A549 (cell line): ENCODE results near the gene PRG3. TPM values are rescaled to one million over a fixed set of nuclear protein-coding genes. Genes with fewer than 3 reads are reported as not detected.

ENCODE experiments used
- ATAC-seq, 2 experiments: fragments of 200-7000 bp in 1 of 2; fragments of >200 bp in 1 of 2; cut with Nextera tagmentation in 1 of 2; cut with Tn5 transposase in 1 of 2; 3 replicates each; pipeline versions ENCODE4 v1.8.0 to v1.9.1; 2018 to 2020; ENCODE audit warnings: mild to moderate bottlenecking in 1 of 2, moderate library complexity in 1 of 2
- CTCF ChIA-PET: fragments of 300-600 bp; sonication (Branson Sonifier 250); formaldehyde crosslinking; extraction: SDS; loops from one replicate; lab custom pipeline; 2021; ENCODE audit warnings: antibody characterized with exemption, inconsistent platforms; lab: Yijun Ruan, JAX
- POLR2A ChIA-PET: fragments of 350-600 bp; formaldehyde crosslinking; extraction: SDS; loops from one replicate; lab custom pipeline; 2021; ENCODE audit warnings: antibody characterized with exemption, inconsistent platforms; lab: Yijun Ruan, JAX
- DNase-seq, 2 experiments: peaks; one replicate each; pipeline versions ENCODE4 v3.0.0 to v3.0.0-alpha.2; 2011 to 2016; ENCODE audit warnings: low read depth in 1 of 2, low spot score in 1 of 2
- FAIRE-seq: peaks from 2 replicates; lab custom pipeline; 2011; peaks lifted over from hg19 to GRCh38; lab: Jason Lieb, UNC
- H3K27ac ChIP-seq, 2 experiments: fragments of >200 bp; sonication (Bioruptor Twin); formaldehyde crosslinking; 3 replicates each; pipeline ENCODE4 v1.5.1; 2016 to 2017
- H3K4me1 ChIP-seq: fragments of >200 bp; sonication (Bioruptor Twin); formaldehyde crosslinking; 3 replicates; pipeline ENCODE4 v1.6.1; 2016
- H3K4me2 ChIP-seq: fragments of >200 bp; sonication (Bioruptor Twin); formaldehyde crosslinking; 3 replicates; pipeline ENCODE4 v1.6.1; 2016
- H3K4me3 ChIP-seq: fragments of >200 bp; sonication (Bioruptor Twin); formaldehyde crosslinking; 3 replicates; pipeline ENCODE4 v1.5.1; 2016
- H3K9me3 ChIP-seq: fragments of >200 bp; sonication (Bioruptor Twin); formaldehyde crosslinking; 3 replicates; pipeline ENCODE4 v1.6.1; 2016
- BHLHE40 ChIP-seq: IDR thresholded peaks from 2 replicates; pipeline ENCODE4 v1.6.1; 2012; ENCODE audit warnings: low read depth, low read length, inconsistent platforms
- CBX8 ChIP-seq: fragments of 200-600 bp; sonication (generic); IDR thresholded peaks from 2 replicates; pipeline ENCODE4 v1.6.1; 2016
- CTCF ChIP-seq: fragments of >200 bp; sonication (Bioruptor Twin); formaldehyde crosslinking; IDR thresholded peaks from 3 replicates; pipeline ENCODE4 v1.5.1; 2016
- EHF ChIP-seq: fragments of 250-450 bp; sonication (Bioruptor Pico); IDR thresholded peaks from 2 replicates; pipeline ENCODE4 v1.5.0; 2020; ENCODE audit warnings: mild to moderate bottlenecking
- EP300 ChIP-seq, 2 experiments: fragments of >200 bp; sonication (Bioruptor Twin); formaldehyde crosslinking; IDR thresholded peaks; 2 replicates in 1 of 2; 3 replicates in 1 of 2; pipeline ENCODE4 v1.6.1; 2016 to 2017
- HEYL ChIP-seq: fragments of 250-450 bp; sonication (Bioruptor Pico); IDR thresholded peaks from 2 replicates; pipeline ENCODE4 v1.8.0; 2021; ENCODE audit warnings: mild to moderate bottlenecking, moderate library complexity
- JUN ChIP-seq, 2 experiments: fragments of >200 bp; sonication (Bioruptor Twin); formaldehyde crosslinking; IDR thresholded peaks; 2 replicates in 1 of 2; 3 replicates in 1 of 2; pipeline ENCODE4 v1.6.1; 2016 to 2017
- NPAS2 ChIP-seq: fragments of 250-450 bp; sonication (Bioruptor Pico); IDR thresholded peaks from 2 replicates; pipeline ENCODE4 v1.8.0; 2022; ENCODE audit warnings: mild to moderate bottlenecking, moderate library complexity, borderline replicate concordance
- POLR2A ChIP-seq: IDR thresholded peaks from 2 replicates; pipeline ENCODE4 v1.6.1; 2012; ENCODE audit warnings: mild to moderate bottlenecking, low read length
- POLR2AphosphoS2 ChIP-seq: conservative IDR thresholded peaks from 2 replicates; pipeline ENCODE4 v1.6.1; 2012; ENCODE audit warnings: low read length, improper control_type of control experiment, inconsistent platforms
- RAD21 ChIP-seq, 2 experiments: fragments of >200 bp in 1 of 2; sonication (Bioruptor Twin) in 1 of 2; formaldehyde crosslinking in 1 of 2; IDR thresholded peaks in 1 of 2; conservative IDR thresholded peaks in 1 of 2; 2 replicates in 1 of 2; 3 replicates in 1 of 2; pipeline ENCODE4 v1.6.1; 2012 to 2018; ENCODE audit warnings: inconsistent platforms in 1 of 2
- RCOR1 ChIP-seq: fragments of 150-350 bp; IDR thresholded peaks from 2 replicates; pipeline ENCODE4 v1.6.1; 2014; ENCODE audit warnings: antibody characterized with exemption, low read length, low read depth
- REST ChIP-seq: fragments of 200-600 bp; sonication (generic); IDR thresholded peaks from 2 replicates; pipeline ENCODE4 v1.6.1; 2016; ENCODE audit warnings: antibody characterized with exemption, mild to moderate bottlenecking, moderate library complexity
- RNF2 ChIP-seq: fragments of 200-600 bp; sonication (generic); IDR thresholded peaks from 2 replicates; pipeline ENCODE4 v1.6.1; 2016; ENCODE audit warnings: low read depth, mild to moderate bottlenecking, antibody characterized with exemption, moderate library complexity, borderline replicate concordance
- ZC3H11A ChIP-seq: fragments of 450-650 bp; IDR thresholded peaks from 2 replicates; pipeline ENCODE4 v1.6.1; 2014; ENCODE audit warnings: antibody characterized with exemption, mild to moderate bottlenecking
- ZFP36 ChIP-seq: fragments of 450-650 bp; IDR thresholded peaks from 2 replicates; pipeline ENCODE4 v1.6.1; 2014; ENCODE audit warnings: borderline replicate concordance; ENCODE audit not compliant: partially characterized antibody
- ZNF302 ChIP-seq: fragments of 250-450 bp; sonication (Bioruptor Pico); IDR thresholded peaks from 2 replicates; pipeline ENCODE4 v1.9.0; 2021; ENCODE audit warnings: inconsistent platforms, mild to moderate bottlenecking, moderate library complexity
- ZSCAN20 ChIP-seq: fragments of 250-450 bp; sonication (Bioruptor Pico); IDR thresholded peaks from 2 replicates; pipeline ENCODE4 v1.8.0; 2022; ENCODE audit warnings: mild to moderate bottlenecking, moderate library complexity
- WGBS: methylation state at CpG from one replicate; pipeline ENCODE4 v1.1.6; 2017; ENCODE audit errors: missing lambda C conversion rate; 5-methylcytosine and 5-hydroxymethylcytosine counted together
- polyA plus RNA-seq, 4 experiments: library from polyadenylated mRNA; depleted of rRNA in 3 of 4; stranded (reverse); fragments of >200 nt; fragmentation: RNase III in 1 of 4; extraction: RNeasy Plus Mini Kit Qiagen cat#74134 plus additional on column Dnase treatment in 1 of 4; gene quantifications; 2 replicates in 3 of 4; 3 replicates in 1 of 4; pipeline ENCODE4 v1.2.3, GENCODE V29; 2011 to 2017
- TF ChIP-seq, protein P1 (sequence below): IDR thresholded peaks from 2 replicates; pipeline ENCODE4 v1.6.1; 2012
- TF ChIP-seq, protein P2 (sequence below): IDR thresholded peaks from 2 replicates; pipeline ENCODE4 v1.6.1; 2012

Gene PRG3
- polyA plus RNA-seq, 2 of the 4 experiments (the other 2 are of a cell fraction) = not detected

GRCh38 chr11:57395905-57396623, 15.1 kb upstream of the PRG3 start:
- Histone ChIP-seq H3K4me2 (no peak overlapping the region), H3K4me1 (peaks cover 4% of the 10 kb centered on the region; the same call in 1 of the 3 replicates), H3K9me3 (no peaks in the 10 kb centered on the region), H3K4me3 (no peak overlapping the region), H3K27ac (no peak overlapping the region)
- TF ChIP-seq ZFP36 = no peak
- no peak for TF ChIP-seq RCOR1
- TF ChIP-seq, protein P1, sequence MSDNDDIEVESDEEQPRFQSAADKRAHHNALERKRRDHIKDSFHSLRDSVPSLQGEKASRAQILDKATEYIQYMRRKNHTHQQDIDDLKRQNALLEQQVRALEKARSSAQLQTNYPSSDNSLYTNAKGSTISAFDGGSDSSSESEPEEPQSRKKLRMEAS = no peak
- no peak for TF ChIP-seq EP300 (IDR thresholded peaks at IDR 0.05)
- no peak for TF ChIP-seq RNF2
- TF ChIP-seq CTCF = no peak
- TF ChIP-seq NPAS2 (CRISPR knock-in tag) = no peak
- no peak for TF ChIP-seq JUN (IDR thresholded peaks at IDR 0.05)
- TF ChIP-seq REST = no peak
- TF ChIP-seq RAD21 (conservative IDR thresholded peaks at IDR 0.05 in 1 of 2, IDR thresholded peaks at IDR 0.05 in 1 of 2) = no peak
- TF ChIP-seq CBX8 = no peak
- TF ChIP-seq POLR2A = no peak
- TF ChIP-seq ZNF302 (CRISPR knock-in tag) = no peak
- TF ChIP-seq EHF (CRISPR knock-in tag) = no peak
- no peak for TF ChIP-seq ZC3H11A
- TF ChIP-seq BHLHE40 = no peak
- no peak for TF ChIP-seq ZSCAN20 (CRISPR knock-in tag)
- TF ChIP-seq HEYL = no peak
- TF ChIP-seq, protein P2, sequence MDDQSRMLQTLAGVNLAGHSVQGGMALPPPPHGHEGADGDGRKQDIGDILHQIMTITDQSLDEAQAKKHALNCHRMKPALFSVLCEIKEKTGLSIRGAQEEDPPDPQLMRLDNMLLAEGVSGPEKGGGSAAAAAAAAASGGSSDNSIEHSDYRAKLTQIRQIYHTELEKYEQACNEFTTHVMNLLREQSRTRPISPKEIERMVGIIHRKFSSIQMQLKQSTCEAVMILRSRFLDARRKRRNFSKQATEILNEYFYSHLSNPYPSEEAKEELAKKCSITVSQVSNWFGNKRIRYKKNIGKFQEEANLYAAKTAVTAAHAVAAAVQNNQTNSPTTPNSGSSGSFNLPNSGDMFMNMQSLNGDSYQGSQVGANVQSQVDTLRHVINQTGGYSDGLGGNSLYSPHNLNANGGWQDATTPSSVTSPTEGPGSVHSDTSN = no peak
- no peak for TF ChIP-seq POLR2AphosphoS2
- no peak for FAIRE-seq
- DNase-seq = no peak
- ChIA-PET POLR2A (no interaction called here), CTCF (interaction anchor here (0.6 to 2.2 kb wide), 6 partner anchors 10 to 131 kb away, joined by 3 to 11 read pairs (median 4); no protein-coding TSS in a partner anchor)
- WGBS = 52% methylated on average over 11 of the region's 11 CpGs
- no peak for ATAC-seq
